K562 (cell line): ENCODE data around the gene TEX9. TPM values are rescaled to one million over a fixed set of nuclear protein-coding genes. Genes with fewer than 3 reads are reported as not detected.

Experiments used
- ATAC-seq: fragments of 200-7000 bp; cut with Tn5 transposase; 3 replicates; pipeline ENCODE4 v1.9.1; 2020; ENCODE audit warnings: moderate library complexity
- BruUV-seq: library from RNA; stranded (reverse); fragments of 400-500 nt; replicated peaks from 2 replicates; lab custom pipeline; 2021; lab: Mats Ljungman, UMichigan
- CTCF ChIA-PET: fragments of 300-600 bp; formaldehyde crosslinking; extraction: SDS; loops from one replicate; lab custom pipeline; 2021; ENCODE audit warnings: low intra/inter-chr PET ratio; lab: Yijun Ruan, JAX
- POLR2A ChIA-PET: fragments of 300-600, 350-650 bp; sonication (Branson Sonifier 250); formaldehyde crosslinking; extraction: SDS; loops from one replicate; lab custom pipeline; 2021; ENCODE audit warnings: antibody characterized with exemption, inconsistent platforms; lab: Yijun Ruan, JAX
- DNase-seq, 4 experiments: peaks; one replicate each; pipeline versions ENCODE4 v3.0.0 to v3.0.0-alpha.2; 2011 to 2018; ENCODE audit warnings: low spot score in 3 of 4, mixed read lengths in 3 of 4; ENCODE audit errors: extremely low read depth in 1 of 4
- FAIRE-seq: peaks from 2 replicates; lab custom pipeline; 2011; peaks lifted over from hg19 to GRCh38; lab: Jason Lieb, UNC
- H2AFZ ChIP-seq: 2 replicates; pipeline ENCODE4 v1.6.0; 2011; ENCODE audit warnings: low read depth, low read length, control low read depth, inconsistent platforms
- H3K27ac ChIP-seq: fragments of 200-600 bp; 3 replicates; pipeline ENCODE4 v1.8.0; 2011; ENCODE audit warnings: low read depth, mild to moderate bottlenecking, control low read depth, inconsistent platforms, low read length, moderate library complexity, mixed read lengths; ENCODE audit errors: extremely low read depth
- H3K27me3 ChIP-seq, 2 experiments: fragments of 300-600 bp in 1 of 2; 2 replicates in 1 of 2; 3 replicates in 1 of 2; pipeline versions ENCODE4 v1.6.0 to v1.8.0; 2011; ENCODE audit warnings: inconsistent platforms in 2 of 2, low read length in 2 of 2, mild to moderate bottlenecking in 1 of 2, mixed read lengths in 1 of 2, moderate library complexity in 1 of 2; ENCODE audit not compliant: control insufficient read depth in 2 of 2, insufficient read depth in 2 of 2
- H3K36me3 ChIP-seq: fragments of 300-600 bp; 3 replicates; pipeline ENCODE4 v1.8.0; 2011; ENCODE audit warnings: mild to moderate bottlenecking, low read length, inconsistent platforms; ENCODE audit not compliant: control insufficient read depth, insufficient read depth
- H3K4me1 ChIP-seq, 2 experiments: fragments of 200-600 bp in 1 of 2; replicated peaks in 1 of 2; 2 replicates in 1 of 2; 3 replicates in 1 of 2; pipeline versions ENCODE4 v1.5.1 to v1.8.0; 2011; ENCODE audit warnings: inconsistent platforms in 2 of 2, low read length in 2 of 2, mild to moderate bottlenecking in 1 of 2, mixed read lengths in 1 of 2, moderate library complexity in 1 of 2; ENCODE audit not compliant: control insufficient read depth in 2 of 2, insufficient read depth in 2 of 2
- H3K4me2 ChIP-seq: 2 replicates; pipeline ENCODE4 v1.6.1; 2011; ENCODE audit warnings: low read length, control low read depth, inconsistent platforms, mixed read lengths; ENCODE audit not compliant: insufficient read depth
- H3K4me3 ChIP-seq: fragments of 200-600 bp; sonication (generic), shearing (Covaris generic); 2 replicates; pipeline ENCODE4 v1.5.1; 2016; ENCODE audit warnings: control low read depth, inconsistent platforms
- H3K79me2 ChIP-seq: fragments of 200-600 bp; 3 replicates; pipeline ENCODE4 v1.8.0; 2011; ENCODE audit warnings: low read length, inconsistent platforms; ENCODE audit not compliant: control insufficient read depth, insufficient read depth
- H3K9ac ChIP-seq, 2 experiments: 2 replicates each; pipeline versions ENCODE4 v1.6.0 to v1.6.1; 2011; ENCODE audit warnings: low read depth in 2 of 2, low read length in 2 of 2, control low read depth in 1 of 2, inconsistent platforms in 1 of 2, mild to moderate bottlenecking in 1 of 2, mixed read lengths in 1 of 2; ENCODE audit not compliant: insufficient read depth in 1 of 2
- H3K9me1 ChIP-seq: one replicate; pipeline ENCODE4 v1.6.0; 2011; ENCODE audit warnings: inconsistent platforms, mild to moderate bottlenecking, low read length, moderate library complexity; ENCODE audit not compliant: control insufficient read depth, insufficient read depth
- H3K9me3 ChIP-seq: replicated peaks from 2 replicates; pipeline ENCODE4 v1.5.1; 2011; ENCODE audit warnings: low read depth, low read length, inconsistent platforms; ENCODE audit not compliant: control insufficient read depth, insufficient read depth
- H4K20me1 ChIP-seq: replicated peaks from 2 replicates; pipeline ENCODE4 v1.6.1; 2011; ENCODE audit warnings: low read length, inconsistent platforms, mixed read lengths; ENCODE audit not compliant: control insufficient read depth, insufficient read depth
- BRF1 ChIP-seq: IDR thresholded peaks from 3 replicates; pipeline ENCODE4 v1.6.1; 2011; ENCODE audit warnings: borderline replicate concordance, mild to moderate bottlenecking; ENCODE audit not compliant: insufficient read length; ENCODE audit errors: extremely low read depth
- CBX5 ChIP-seq: IDR thresholded peaks from 2 replicates; pipeline ENCODE4 v1.6.1; 2014; ENCODE audit warnings: low read depth, borderline replicate concordance
- CTCFL ChIP-seq: IDR thresholded peaks from 2 replicates; pipeline ENCODE4 v1.6.1; 2011; ENCODE audit warnings: borderline replicate concordance, low read depth, mild to moderate bottlenecking, moderate library complexity, low read length; ENCODE audit not compliant: insufficient read depth, poor library complexity, severe bottlenecking
- ESRRB ChIP-seq: fragments of 250-450 bp; sonication (Bioruptor Pico); IDR thresholded peaks from 2 replicates; pipeline ENCODE4 v1.5.0; 2020; ENCODE audit warnings: mild to moderate bottlenecking, moderate library complexity, borderline replicate concordance
- MAFF ChIP-seq: IDR thresholded peaks from 2 replicates; pipeline ENCODE4 v1.6.1; 2012; ENCODE audit warnings: low read length, improper control_type of control experiment
- MEIS2 ChIP-seq: fragments of 450-650 bp; IDR thresholded peaks from 2 replicates; pipeline ENCODE4 v1.6.1; 2014; ENCODE audit warnings: mild to moderate bottlenecking; ENCODE audit not compliant: partially characterized antibody
- SNAPC5 ChIP-seq: fragments of 250-450 bp; sonication (Bioruptor Pico); IDR thresholded peaks from 2 replicates; pipeline ENCODE4 v1.8.0; 2021; ENCODE audit warnings: moderate library complexity, mild to moderate bottlenecking, inconsistent platforms
- TCF7 ChIP-seq: sonication (generic); IDR thresholded peaks from 2 replicates; pipeline ENCODE4 v1.6.1; 2016; ENCODE audit warnings: antibody characterized with exemption, borderline replicate concordance
- ZNF124 ChIP-seq: sonication (generic); formaldehyde crosslinking; IDR thresholded peaks from 2 replicates; pipeline ENCODE4 v1.8.1; 2022; ENCODE audit warnings: missing genetic modification reagents
- WGBS: fragments of 100-300 bp; shearing (Covaris generic); methylation state at CpG from one replicate; pipeline ENCODE4 v1.1.6; 2016; ENCODE audit warnings: low coverage, mixed read lengths; ENCODE audit not compliant: insufficient coverage; ENCODE audit errors: missing lambda C conversion rate; 5-methylcytosine and 5-hydroxymethylcytosine counted together
- in situ Hi-C: fragments of 300-500 bp; cut with MboI; formaldehyde crosslinking; loops from 4 replicates; pipeline ENCODE4 v1.15.0; 2018; ENCODE audit warnings: inconsistent platforms, mixed read lengths
- intact Hi-C: fragments of 100-400 bp; cut with micrococcal nuclease; formaldehyde crosslinking; loops from 2 replicates; pipeline ENCODE4 v1.14.2; 2022
- polyA plus RNA-seq, 8 experiments: library from polyadenylated mRNA; depleted of rRNA in 4 of 8; stranded (reverse) in 5 of 8; unstranded in 3 of 8; fragments of >200 nt; fragmentation: Nextera tagmentation in 2 of 8; fragmentation: Illumina TruSeq in 1 of 8; extraction: Ambion mirVana in 2 of 8; extraction: Trizol in 1 of 8; gene quantifications; 2 replicates each; pipeline versions ENCODE4 v1.2.1 to v1.2.3, GENCODE V29; 2011 to 2014; ENCODE audit warnings: inconsistent platforms in 1 of 8, missing spikeins in 1 of 8
- total RNA-seq, 7 experiments: library from RNA; depleted of rRNA in 6 of 7; stranded (reverse); fragments of >200 nt in 6 of 7; fragmentation: Illumina TruSeq in 2 of 7; extraction: Trizol in 2 of 7; gene quantifications; 2 replicates each; pipeline versions ENCODE4 v1.2.1 to v1.2.3, GENCODE V29; 2011 to 2021; ENCODE audit warnings: low replicate concordance in 1 of 7

TEX9 gene
- total and polyA plus RNA-seq, 9 of the 15 experiments (the other 6 are each of a cell fraction or from before 2014, with no cell fraction given): 0.93 to 3.6 (median 2.4) TPM

GRCh38 chr15:56472278-56472677, 107.1 kb downstream of the TEX9 start:
- 23% methylated on average over 2 of the region's 2 CpGs for WGBS
- no TSS peak for BruUV-seq
- in situ Hi-C loops (no loop called here), intact Hi-C loops (no loop called here)
- Histone ChIP-seq H3K4me1 (peaks cover 0 to 8% of the 10 kb centered on the region in 2 experiments; a peak in 2 of 5 replicates), H3K9ac (no peak overlapping the region), H4K20me1 (no peaks in the 10 kb centered on the region), H3K36me3 (no peaks in the 10 kb centered on the region), H3K79me2 (no peaks in the 10 kb centered on the region), H3K27me3 (no peaks in the 10 kb centered on the region), H3K4me2 (no peak overlapping the region), H3K27ac (no peak overlapping the region), H3K9me1 (no peaks in the 10 kb centered on the region), H3K4me3 (no peak overlapping the region), H3K9me3 (no peaks in the 10 kb centered on the region), H2AFZ (no peak overlapping the region)
- CTCF ChIA-PET: no interaction called here
- TF ChIP-seq MEIS2: no peak
- no peak for TF ChIP-seq CTCFL
- TF ChIP-seq MAFF: no peak
- TF ChIP-seq TCF7: no peak
- DNase-seq (no peak), FAIRE-seq (no peak), ATAC-seq (no peak)
- POLR2A ChIA-PET: no interaction called here

GRCh38 chr15:56473017-56473416, 107.8 kb downstream of the TEX9 start:
- H3K9me1 ChIP-seq: no peaks in the 10 kb centered on the region
- no peak for ATAC-seq
- no peak for DNase-seq
- POLR2A ChIA-PET: no interaction called here
- no peak overlapping the region for H2AFZ ChIP-seq
- H3K4me1 ChIP-seq: peaks cover 0 to 8% of the 10 kb centered on the region in 2 experiments; a peak in 2 of 5 replicates
- WGBS: 9% methylated on average over 1 of the region's 1 CpG
- no peak overlapping the region for H3K4me3 ChIP-seq
- intact Hi-C loops: no loop called here
- H3K36me3 ChIP-seq: no peaks in the 10 kb centered on the region
- H3K27ac ChIP-seq: no peak overlapping the region
- H3K4me2 ChIP-seq: no peak overlapping the region
- CTCF ChIA-PET: no interaction called here
- BruUV-seq: no TSS peak
- in situ Hi-C loops: no loop called here
- no peaks in the 10 kb centered on the region for H3K79me2 ChIP-seq
- no peak for FAIRE-seq
- no peak overlapping the region for H3K9ac ChIP-seq
- no peaks in the 10 kb centered on the region for H3K9me3 ChIP-seq
- no peaks in the 10 kb centered on the region for H4K20me1 ChIP-seq
- H3K27me3 ChIP-seq: no peaks in the 10 kb centered on the region
- no peak for TF ChIP-seq ESRRB (CRISPR knock-in tag)
- TF ChIP-seq SNAPC5 (CRISPR knock-in tag): no peak
- no peak for TF ChIP-seq BRF1
- no peak for TF ChIP-seq CBX5
- TF ChIP-seq ZNF124 (CRISPR knock-in tag): no peak
